Astrocyte (in vitro differentiated cells and primary cell): ENCODE data around the gene TUNAR. TPM values are rescaled to one million over a fixed set of nuclear protein-coding genes. Genes with fewer than 3 reads are reported as not detected.
"Not testable (repeated sequence)": the region's sequence is repeated elsewhere in the genome, so short reads cannot be mapped to it uniquely, and the experiment has no call there.

ENCODE experiments used
- DNase-seq: peaks from one replicate; pipeline ENCODE4 v3.0.0-alpha.2; 2010; ENCODE audit warnings: low read depth
- FAIRE-seq: peaks from 2 replicates; lab custom pipeline; 2011; peaks lifted over from hg19 to GRCh38; lab: Jason Lieb, UNC
- H2AFZ ChIP-seq: 2 replicates; pipeline ENCODE4 v1.6.0; 2012; ENCODE audit warnings: low read depth, low read length, inconsistent platforms
- H3K27ac ChIP-seq: 2 replicates; pipeline ENCODE4 v1.5.1; 2011; ENCODE audit warnings: low read depth, low read length, inconsistent platforms
- H3K27me3 ChIP-seq: 2 replicates; pipeline ENCODE4 v1.6.0; 2011; ENCODE audit warnings: low read length, inconsistent platforms; ENCODE audit not compliant: insufficient read depth
- H3K36me3 ChIP-seq: 2 replicates; pipeline ENCODE4 v1.5.1; 2011; ENCODE audit warnings: low read length, inconsistent platforms; ENCODE audit not compliant: insufficient read depth
- H3K4me1 ChIP-seq: 2 replicates; pipeline ENCODE4 v1.5.1; 2011; ENCODE audit warnings: low read length, inconsistent platforms; ENCODE audit not compliant: insufficient read depth
- H3K4me2 ChIP-seq: 2 replicates; pipeline ENCODE4 v1.6.0; 2012; ENCODE audit warnings: low read length, inconsistent platforms
- H3K4me3 ChIP-seq: 2 replicates; pipeline ENCODE4 v1.5.1; 2011; ENCODE audit warnings: low read depth, mild to moderate bottlenecking, low read length, inconsistent platforms; ENCODE audit not compliant: insufficient read depth
- H3K79me2 ChIP-seq: 2 replicates; pipeline ENCODE4 v1.6.0; 2012; ENCODE audit warnings: mild to moderate bottlenecking, low read length, inconsistent platforms; ENCODE audit not compliant: insufficient read depth
- H3K9ac ChIP-seq: 2 replicates; pipeline ENCODE4 v1.6.0; 2012; ENCODE audit warnings: mild to moderate bottlenecking, low read length, inconsistent platforms
- H3K9me3 ChIP-seq: 2 replicates; pipeline ENCODE4 v1.5.1; 2012; ENCODE audit warnings: low read depth, mild to moderate bottlenecking, low read length, inconsistent platforms; ENCODE audit not compliant: insufficient read depth
- H4K20me1 ChIP-seq: 2 replicates; pipeline ENCODE4 v1.6.0; 2012; ENCODE audit warnings: low read length, inconsistent platforms; ENCODE audit not compliant: insufficient read depth
- H3K27ac Mint-ChIP-seq: one replicate; pipeline ENCODE4 v1.8.0; 2021; ENCODE audit warnings: mild to moderate bottlenecking, mixed read lengths; ENCODE audit not compliant: unreplicated experiment
- H3K27me3 Mint-ChIP-seq: one replicate; pipeline ENCODE4 v1.8.0; 2021; ENCODE audit warnings: low read depth, mixed read lengths; ENCODE audit not compliant: unreplicated experiment
- H3K36me3 Mint-ChIP-seq: one replicate; pipeline ENCODE4 v1.8.0; 2021; ENCODE audit warnings: low read depth, mixed read lengths; ENCODE audit not compliant: unreplicated experiment
- H3K4me1 Mint-ChIP-seq: one replicate; pipeline ENCODE4 v1.8.0; 2021; ENCODE audit warnings: low read depth, mixed read lengths; ENCODE audit not compliant: unreplicated experiment
- H3K4me3 Mint-ChIP-seq: one replicate; pipeline ENCODE4 v1.8.0; 2021; ENCODE audit warnings: mild to moderate bottlenecking, moderate library complexity, mixed read lengths; ENCODE audit not compliant: unreplicated experiment
- H3K9me3 Mint-ChIP-seq: one replicate; pipeline ENCODE4 v1.8.0; 2021; ENCODE audit warnings: mild to moderate bottlenecking, mixed read lengths; ENCODE audit not compliant: unreplicated experiment
- EZH2 ChIP-seq: IDR thresholded peaks from 2 replicates; pipeline ENCODE4 v1.6.1; 2012; ENCODE audit warnings: mild to moderate bottlenecking, low read length, inconsistent platforms; ENCODE audit not compliant: insufficient read depth
- total RNA-seq: library from RNA; stranded (reverse); gene quantifications from 2 replicates; pipeline ENCODE4 v1.2.1, GENCODE V29; 2021
- TF ChIP-seq, protein P1 (sequence below): IDR thresholded peaks from 2 replicates; pipeline ENCODE4 v1.5.1; 2011; ENCODE audit warnings: low read depth, mild to moderate bottlenecking, inconsistent platforms, low read length, moderate library complexity; ENCODE audit not compliant: insufficient read depth

Gene TUNAR
- total RNA-seq, 1 donor from 2014 or later: 1.0 TPM

DNA sequence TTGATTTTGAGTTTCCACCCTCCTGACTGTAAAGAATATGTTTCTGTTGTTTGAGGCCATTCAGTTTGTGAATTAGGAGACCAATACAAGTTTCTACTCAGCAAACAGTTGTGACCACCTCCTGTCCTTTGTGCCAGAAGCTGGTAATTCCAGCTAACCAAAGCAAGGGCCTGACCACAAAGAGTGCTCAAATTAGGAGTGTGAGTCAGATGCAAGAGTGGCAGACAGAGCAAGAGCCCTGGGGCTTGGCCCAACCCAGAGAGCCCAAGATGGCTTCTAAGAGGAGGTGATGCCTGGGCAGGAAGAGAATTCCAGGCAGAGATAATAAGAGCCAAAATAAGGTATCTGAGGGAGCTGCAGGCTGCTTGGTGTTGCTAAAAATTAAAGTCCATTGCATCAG, 84.8 kb downstream of the TUNAR start:
- Histone ChIP-seq H4K20me1 (no peaks in the 10 kb centered on the region), H2AFZ (no peak overlapping the region), H3K27ac (no peak overlapping the region), H3K79me2 (no peaks in the 10 kb centered on the region), H3K4me1 (no peaks in the 10 kb centered on the region), H3K9me3 (no peaks in the 10 kb centered on the region), H3K36me3 (no peaks in the 10 kb centered on the region), H3K4me2 (no peak overlapping the region), H3K9ac (no peak overlapping the region), H3K27me3 (no peaks in the 10 kb centered on the region), H3K4me3 (no peak overlapping the region)
- H3K4me1 Mint-ChIP-seq: peaks cover 4% of the 10 kb centered on the region
- no peak for TF ChIP-seq EZH2
- TF ChIP-seq, protein P1, sequence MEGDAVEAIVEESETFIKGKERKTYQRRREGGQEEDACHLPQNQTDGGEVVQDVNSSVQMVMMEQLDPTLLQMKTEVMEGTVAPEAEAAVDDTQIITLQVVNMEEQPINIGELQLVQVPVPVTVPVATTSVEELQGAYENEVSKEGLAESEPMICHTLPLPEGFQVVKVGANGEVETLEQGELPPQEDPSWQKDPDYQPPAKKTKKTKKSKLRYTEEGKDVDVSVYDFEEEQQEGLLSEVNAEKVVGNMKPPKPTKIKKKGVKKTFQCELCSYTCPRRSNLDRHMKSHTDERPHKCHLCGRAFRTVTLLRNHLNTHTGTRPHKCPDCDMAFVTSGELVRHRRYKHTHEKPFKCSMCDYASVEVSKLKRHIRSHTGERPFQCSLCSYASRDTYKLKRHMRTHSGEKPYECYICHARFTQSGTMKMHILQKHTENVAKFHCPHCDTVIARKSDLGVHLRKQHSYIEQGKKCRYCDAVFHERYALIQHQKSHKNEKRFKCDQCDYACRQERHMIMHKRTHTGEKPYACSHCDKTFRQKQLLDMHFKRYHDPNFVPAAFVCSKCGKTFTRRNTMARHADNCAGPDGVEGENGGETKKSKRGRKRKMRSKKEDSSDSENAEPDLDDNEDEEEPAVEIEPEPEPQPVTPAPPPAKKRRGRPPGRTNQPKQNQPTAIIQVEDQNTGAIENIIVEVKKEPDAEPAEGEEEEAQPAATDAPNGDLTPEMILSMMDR: no peak
- no peaks in the 10 kb centered on the region for H3K9me3 Mint-ChIP-seq
- no peaks in the 10 kb centered on the region for H3K27me3 Mint-ChIP-seq
- no peaks in the 10 kb centered on the region for H3K36me3 Mint-ChIP-seq
- FAIRE-seq (no peak), DNase-seq (no peak)
- no peak overlapping the region for H3K4me3 Mint-ChIP-seq
- no peak overlapping the region for H3K27ac Mint-ChIP-seq

DNA sequence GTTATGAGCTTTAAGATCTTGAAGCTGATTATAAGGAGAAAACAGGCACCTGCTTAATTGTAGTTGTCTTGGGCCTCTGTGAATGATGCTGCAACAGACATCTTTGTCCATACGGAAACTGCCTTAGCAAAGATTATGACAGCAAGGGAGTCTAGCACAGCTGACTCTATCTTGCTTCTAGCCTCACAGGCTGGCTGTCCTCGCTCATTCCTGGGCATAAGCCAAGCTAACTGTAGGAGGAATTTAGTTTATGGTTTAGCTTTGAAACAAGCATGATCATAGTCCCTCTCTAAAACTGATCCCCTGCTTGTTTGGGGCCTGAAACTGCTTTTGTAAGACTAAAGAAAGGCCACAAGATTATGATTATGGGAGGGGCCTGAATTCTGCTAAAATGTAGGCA, 88.3 kb downstream of the TUNAR start:
- no peak overlapping the region for H2AFZ ChIP-seq
- no peaks in the 10 kb centered on the region for H3K36me3 ChIP-seq
- no peaks in the 10 kb centered on the region for H3K27me3 ChIP-seq
- DNase-seq (no peak), FAIRE-seq (no peak)
- no peaks in the 10 kb centered on the region for H3K9me3 Mint-ChIP-seq
- H3K27ac Mint-ChIP-seq: no peak overlapping the region
- no peak overlapping the region for H3K4me3 ChIP-seq
- peaks cover 4% of the 10 kb centered on the region for H3K4me1 Mint-ChIP-seq
- no peak overlapping the region for H3K9ac ChIP-seq
- TF ChIP-seq, protein P1: no peak
- TF ChIP-seq EZH2: no peak
- H3K79me2 ChIP-seq: no peaks in the 10 kb centered on the region
- no peak overlapping the region for H3K4me2 ChIP-seq
- H3K9me3 ChIP-seq: no peaks in the 10 kb centered on the region
- H3K4me1 ChIP-seq: no peaks in the 10 kb centered on the region
- no peaks in the 10 kb centered on the region for H3K36me3 Mint-ChIP-seq
- no peaks in the 10 kb centered on the region for H4K20me1 ChIP-seq
- H3K27ac ChIP-seq: no peak overlapping the region
- H3K4me3 Mint-ChIP-seq: no peak overlapping the region
- H3K27me3 Mint-ChIP-seq: no peaks in the 10 kb centered on the region

DNA sequence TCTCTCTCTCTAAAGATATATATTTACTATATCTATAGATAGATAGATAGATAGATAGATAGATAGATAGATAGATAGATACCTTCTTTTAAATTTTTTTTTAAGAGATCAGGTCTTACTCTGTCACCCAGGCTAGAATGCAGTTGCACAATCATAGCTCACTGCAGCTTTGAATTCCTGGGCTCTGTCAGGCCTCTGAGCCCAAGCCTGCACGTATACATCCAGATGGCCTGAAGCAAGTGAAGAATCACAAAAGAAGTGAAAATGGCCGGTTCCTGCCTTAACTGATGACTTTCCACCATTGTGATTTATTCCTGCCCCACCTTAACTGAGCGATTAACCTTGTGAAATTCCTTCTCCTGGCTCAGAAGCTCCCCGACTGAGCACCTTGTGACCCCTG, 91.4 kb downstream of the TUNAR start:
- not testable (repeated sequence) for H3K9ac ChIP-seq, H3K4me3 ChIP-seq, H3K9me3 ChIP-seq, H3K36me3 ChIP-seq, DNase-seq, H3K4me2 ChIP-seq, H3K79me2 ChIP-seq, H3K27me3 Mint-ChIP-seq, H3K4me1 ChIP-seq, H3K4me3 Mint-ChIP-seq, H3K4me1 Mint-ChIP-seq, H3K9me3 Mint-ChIP-seq, H4K20me1 ChIP-seq, H3K27me3 ChIP-seq, H3K27ac ChIP-seq, H3K27ac Mint-ChIP-seq, FAIRE-seq, H2AFZ ChIP-seq, H3K36me3 Mint-ChIP-seq

Other genes starting within 250 kb of the TUNAR start
- not detected in 2 replicates for gene TCL1B, start 190.4 kb upstream of the TUNAR start, total RNA-seq
- gene TCL1A, start 162.7 kb upstream of the TUNAR start, total RNA-seq: not detected in 2 replicates
- gene C14orf132, start 162.5 kb downstream of the TUNAR start, total RNA-seq: 8.0 and 14.0 TPM in 2 replicates